Stomach (tissue), 9 donors: ENCODE data around the gene MAP3K1. TPM values are rescaled to one million over a fixed set of nuclear protein-coding genes. Genes with fewer than 3 reads are reported as not detected.
A peak's percentile ranks its signal among the peaks of the same experiment; 100 is the strongest.

Experiments
- DNase-seq, 2 donors: peaks; one replicate each; pipeline versions ENCODE4 v3.0.0 to v3.0.0-alpha.2; 2013 to 2019
- H3K27ac ChIP-seq, 5 donors: fragments of 200-600 bp in 4 of 5; sonication (generic) in 4 of 5; one replicate each; pipeline ENCODE4 v1.5.1; 2013 to 2019; ENCODE audit warnings: mild to moderate bottlenecking in 1 of 5, moderate library complexity in 1 of 5
- H3K27me3 ChIP-seq, 3 donors: fragments of 200-600 bp; sonication (generic); one replicate each; pipeline ENCODE4 v1.5.1; 2017 to 2019; ENCODE audit warnings: mixed run types in 1 of 3
- H3K36me3 ChIP-seq, 4 donors: fragments of 200-600 bp; sonication (generic); 1 replicate in 3 of 4; 2 replicates in 1 of 4; pipeline ENCODE4 v1.5.1; 2016 to 2019
- H3K4me1 ChIP-seq, 4 donors: fragments of 200-600 bp; sonication (generic); one replicate each; pipeline ENCODE4 v1.5.1; 2016 to 2019
- H3K4me3 ChIP-seq, 4 donors: fragments of 200-600 bp; sonication (generic) in 3 of 4; one replicate each; pipeline ENCODE4 v1.5.1; 2016 to 2019; ENCODE audit warnings: mild to moderate bottlenecking in 1 of 4
- H3K9me3 ChIP-seq, 4 donors: fragments of 200-600 bp; sonication (generic); one replicate each; pipeline ENCODE4 v1.5.1; 2016 to 2019
- CTCF ChIP-seq, 7 experiments: fragments of 450-650 bp in 4 of 7; fragments of 200-600 bp in 3 of 7; sonication (generic) in 3 of 7; IDR thresholded peaks; one replicate each; pipeline ENCODE4 v1.5.1; 2016 to 2019; ENCODE audit warnings: antibody characterized with exemption in 7 of 7, control low read depth in 2 of 7, mild to moderate bottlenecking in 1 of 7
- EP300 ChIP-seq: sonication (generic); formaldehyde crosslinking; IDR thresholded peaks from one replicate; pipeline ENCODE4 v1.6.1; 2017; ENCODE audit warnings: antibody characterized with exemption
- POLR2A ChIP-seq, 4 donors: fragments of 450-650 bp; IDR thresholded peaks; one replicate each; pipeline ENCODE4 v1.6.1; 2016; ENCODE audit warnings: antibody characterized with exemption in 4 of 4, control low read depth in 2 of 4, mild to moderate bottlenecking in 1 of 4, moderate library complexity in 1 of 4
- POLR2AphosphoS5 ChIP-seq, 3 donors: sonication (generic); formaldehyde crosslinking; IDR thresholded peaks; one replicate each; pipeline ENCODE4 v1.6.1; 2016; ENCODE audit warnings: antibody characterized with exemption in 3 of 3
- WGBS, 5 donors: extraction: QIAGEN DNeasy Blood & Tissue Kit in 3 of 5; methylation state at CpG; one replicate each; pipeline versions ENCODE4 v1.1.5 to v1.1.7; 2013 to 2018; 5-methylcytosine and 5-hydroxymethylcytosine counted together
- intact Hi-C: fragments of 100-400 bp; cut with DNase I; formaldehyde crosslinking; loops from one replicate; pipeline ENCODE4 v1.15.1; 2023; ENCODE audit warnings: low total_unique reads
- polyA plus RNA-seq, 3 donors: library from polyadenylated mRNA; stranded (reverse); fragments of 200-250 nt; gene quantifications; one replicate each; pipeline ENCODE4 v1.2.3, GENCODE V29; 2013
- total RNA-seq, 5 donors: library from RNA; depleted of rRNA; stranded (reverse); fragments of >200 nt; gene quantifications; one replicate each; pipeline versions ENCODE4 v1.1.0 to v1.2.3, GENCODE V29; 2014 to 2016
- donor health status: healthy with polysubstance abuse.
- donor health status: Bipolar disorder and iron deficiency.
- donor health status: healthy.

Gene MAP3K1
- total and polyA plus RNA-seq, 8 donors, result 3.8 to 30.7 (median 7.7) TPM

- no peak for DNase-seq
- peak overlapping the region in 2 of 5 donors; percentile 21 to 51 for H3K27ac ChIP-seq
- no peak for TF ChIP-seq POLR2A (IDR thresholded peaks at IDR 0.05)
- no peaks in the 10 kb centered on the region for H3K36me3 ChIP-seq
- no peaks in the 10 kb centered on the region for H3K9me3 ChIP-seq
- H3K27me3 ChIP-seq, result no peaks in the 10 kb centered on the region
- intact Hi-C loops, result no loop called here
- H3K4me1 ChIP-seq, result peaks cover 40 to 94% (median 67%) of the 10 kb centered on the region in 4 donors
- no peak overlapping the region for H3K4me3 ChIP-seq
Observed at GRCh38 chr5:56824019-56824418, 8.7 kb downstream of the MAP3K1 start.

- DNase-seq, result no peak
- no peak for TF ChIP-seq EP300
- TF ChIP-seq POLR2A (IDR thresholded peaks at IDR 0.05), result no peak
- no peak for TF ChIP-seq CTCF (IDR thresholded peaks at IDR 0.05)
- no peak for TF ChIP-seq POLR2AphosphoS5 (IDR thresholded peaks at IDR 0.05)
- no peaks in the 10 kb centered on the region for H3K36me3 ChIP-seq
- H3K4me1 ChIP-seq, result peaks cover 42 to 94% (median 69%) of the 10 kb centered on the region in 4 donors
- no peak overlapping the region for H3K27ac ChIP-seq
- no peaks in the 10 kb centered on the region for H3K27me3 ChIP-seq
- H3K9me3 ChIP-seq, result no peaks in the 10 kb centered on the region
- no peak overlapping the region for H3K4me3 ChIP-seq
- WGBS, 5 donors, result 64 to 74% (median 70%) methylated on average over 3 of the region's 3 CpGs
- intact Hi-C loops, result no loop called here
Observed at GRCh38 chr5:56825222-56825824, 10.0 kb downstream of the MAP3K1 start.

- intact Hi-C loops, result no loop called here
- Histone ChIP-seq H3K4me1 (peaks cover 42 to 96% (median 71%) of the 10 kb centered on the region in 4 donors), H3K4me3 (no peak overlapping the region), H3K9me3 (no peaks in the 10 kb centered on the region), H3K27me3 (no peaks in the 10 kb centered on the region), H3K27ac (no peak overlapping the region), H3K36me3 (no peaks in the 10 kb centered on the region)
- TF ChIP-seq POLR2A (IDR thresholded peaks at IDR 0.05) (no peak), POLR2AphosphoS5 (IDR thresholded peaks at IDR 0.05) (no peak), CTCF (IDR thresholded peaks at IDR 0.05) (no peak), EP300 (no peak)
- 35 to 55% (median 49%) methylated on average over 5 of the region's 5 CpGs for WGBS, 5 donors
- DNase-seq, result peak in 1 of 2 donors; percentile 49
Observed at GRCh38 chr5:56827049-56827448, 11.7 kb downstream of the MAP3K1 start.

DNA sequence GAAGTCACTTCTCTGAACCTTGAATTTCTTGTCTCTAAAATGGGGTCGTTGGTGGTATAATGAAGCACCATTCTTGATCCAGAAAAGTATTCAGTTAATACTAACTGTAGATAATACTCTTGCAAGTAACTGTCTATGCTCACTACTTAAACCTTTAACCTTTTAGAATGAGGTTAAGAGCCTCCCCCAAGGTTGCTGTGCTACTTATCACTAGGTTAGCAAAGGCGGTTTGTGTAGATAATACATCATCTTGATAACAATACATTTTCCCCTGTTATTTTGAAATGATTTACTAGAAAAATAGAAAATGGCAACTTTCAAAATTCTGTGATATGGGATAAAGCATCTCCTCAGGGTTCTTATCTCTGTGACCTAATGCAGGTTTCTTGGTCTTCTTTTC lies 12.6 kb downstream of the MAP3K1 start:
- no peaks in the 10 kb centered on the region for H3K27me3 ChIP-seq
- no peak for TF ChIP-seq EP300
- TF ChIP-seq POLR2AphosphoS5 (IDR thresholded peaks at IDR 0.05), result no peak
- no peak for TF ChIP-seq CTCF (IDR thresholded peaks at IDR 0.05)

DNA sequence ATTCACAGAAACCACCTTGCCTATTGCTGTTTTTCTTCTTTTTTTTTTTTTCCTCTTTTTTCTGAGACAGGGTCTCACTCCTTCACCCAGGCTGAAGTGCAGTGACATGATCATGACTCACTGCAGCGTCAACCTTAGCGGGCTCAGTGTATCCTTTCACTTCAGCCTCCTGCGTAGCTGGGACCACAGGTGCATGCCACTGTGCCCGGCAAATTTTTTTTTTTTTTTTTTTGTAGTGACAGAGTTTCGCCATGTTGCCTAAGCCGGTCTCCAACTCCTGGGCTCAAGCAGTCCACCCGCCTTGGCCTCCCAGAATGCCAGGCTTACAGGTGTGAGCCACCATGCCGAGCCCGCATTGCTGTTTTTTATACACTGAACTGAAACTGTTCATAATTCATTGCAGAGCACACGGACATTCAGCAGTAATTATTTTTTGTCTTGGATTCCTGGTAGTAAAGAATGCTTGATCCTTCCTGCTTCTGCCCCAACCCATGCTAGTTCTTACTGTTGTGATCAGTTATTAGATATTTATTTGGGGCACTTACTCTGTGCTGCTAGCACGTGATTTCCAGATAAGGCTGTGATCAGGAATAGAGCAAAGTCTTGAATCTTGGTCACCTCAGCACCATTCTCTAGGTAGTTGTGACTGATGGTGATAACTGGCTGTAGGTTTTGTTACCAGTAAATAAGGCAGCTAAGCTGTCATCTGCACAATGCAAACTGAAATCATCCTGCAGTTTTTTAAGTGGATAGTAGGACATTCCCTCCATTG lies 14.0 kb downstream of the MAP3K1 start:
- intact Hi-C loops, result no loop called here
- Histone ChIP-seq H3K9me3 (no peaks in the 10 kb centered on the region), H3K4me3 (no peak overlapping the region), H3K27ac (peak overlapping the region in 1 of 5 donors; percentile 22), H3K27me3 (no peaks in the 10 kb centered on the region), H3K36me3 (no peaks in the 10 kb centered on the region), H3K4me1 (peaks cover 42 to 96% (median 74%) of the 10 kb centered on the region in 4 donors)
- DNase-seq, result no peak
- WGBS, 5 donors, result 76 to 85% (median 83%) methylated on average over 11 of the region's 11 CpGs
- TF ChIP-seq EP300 (no peak), CTCF (IDR thresholded peaks at IDR 0.05) (no peak), POLR2AphosphoS5 (IDR thresholded peaks at IDR 0.05) (no peak), POLR2A (IDR thresholded peaks at IDR 0.05) (no peak)

More for the DNA sequence above, 12.6 kb downstream of the MAP3K1 start:
- H3K4me3 ChIP-seq, result no peak overlapping the region
- no peaks in the 10 kb centered on the region for H3K36me3 ChIP-seq
- DNase-seq, result no peak
- no peak overlapping the region for H3K27ac ChIP-seq
- H3K4me1 ChIP-seq, result peaks cover 42 to 96% (median 71%) of the 10 kb centered on the region in 4 donors
- 51 to 71% (median 63%) methylated on average over 2 of the region's 2 CpGs for WGBS, 5 donors
- H3K9me3 ChIP-seq, result no peaks in the 10 kb centered on the region
- intact Hi-C loops, result no loop called here
